Central memory CD8-positive, alpha-beta T cell (primary cell): ENCODE results near the gene WLS.
"Not testable (repeated sequence)": the region's sequence is repeated elsewhere in the genome, so short reads cannot be mapped to it uniquely, and the experiment has no call there.

Experiments
- ATAC-seq: fragments of 150-1000 bp; cut with Tn5 transposase; replicated peaks from 2 replicates; pipeline ENCODE4 v1.10.0; 2022; ENCODE audit warnings: mild to moderate bottlenecking, moderate FRiP score, moderate number of reproducible peaks; ENCODE audit not compliant: poor library complexity, severe bottlenecking; ENCODE audit errors: extremely low read depth
- DNase-seq, 2 donors: peaks; one replicate each; pipeline ENCODE4 v3.0.0; 2021; ENCODE audit warnings: low spot score in 2 of 2
- H3K27ac Mint-ChIP-seq: one replicate; pipeline ENCODE4 v1.8.0; 2022; ENCODE audit warnings: low read depth, mild to moderate bottlenecking, moderate library complexity, mixed read lengths
- H3K27me3 Mint-ChIP-seq: one replicate; pipeline ENCODE4 v1.8.0; 2022; ENCODE audit warnings: mixed read lengths
- H3K36me3 Mint-ChIP-seq: one replicate; pipeline ENCODE4 v1.8.0; 2022; ENCODE audit warnings: mild to moderate bottlenecking, moderate library complexity, mixed read lengths; ENCODE audit not compliant: insufficient read depth
- H3K4me1 Mint-ChIP-seq: one replicate; pipeline ENCODE4 v1.8.0; 2022; ENCODE audit warnings: mixed read lengths
- H3K4me3 Mint-ChIP-seq: one replicate; pipeline ENCODE4 v1.8.0; 2022; ENCODE audit warnings: mild to moderate bottlenecking, moderate library complexity, mixed read lengths
- H3K9me3 Mint-ChIP-seq: one replicate; pipeline ENCODE4 v1.8.0; 2022; ENCODE audit warnings: mixed read lengths

The WLS gene

DNA sequence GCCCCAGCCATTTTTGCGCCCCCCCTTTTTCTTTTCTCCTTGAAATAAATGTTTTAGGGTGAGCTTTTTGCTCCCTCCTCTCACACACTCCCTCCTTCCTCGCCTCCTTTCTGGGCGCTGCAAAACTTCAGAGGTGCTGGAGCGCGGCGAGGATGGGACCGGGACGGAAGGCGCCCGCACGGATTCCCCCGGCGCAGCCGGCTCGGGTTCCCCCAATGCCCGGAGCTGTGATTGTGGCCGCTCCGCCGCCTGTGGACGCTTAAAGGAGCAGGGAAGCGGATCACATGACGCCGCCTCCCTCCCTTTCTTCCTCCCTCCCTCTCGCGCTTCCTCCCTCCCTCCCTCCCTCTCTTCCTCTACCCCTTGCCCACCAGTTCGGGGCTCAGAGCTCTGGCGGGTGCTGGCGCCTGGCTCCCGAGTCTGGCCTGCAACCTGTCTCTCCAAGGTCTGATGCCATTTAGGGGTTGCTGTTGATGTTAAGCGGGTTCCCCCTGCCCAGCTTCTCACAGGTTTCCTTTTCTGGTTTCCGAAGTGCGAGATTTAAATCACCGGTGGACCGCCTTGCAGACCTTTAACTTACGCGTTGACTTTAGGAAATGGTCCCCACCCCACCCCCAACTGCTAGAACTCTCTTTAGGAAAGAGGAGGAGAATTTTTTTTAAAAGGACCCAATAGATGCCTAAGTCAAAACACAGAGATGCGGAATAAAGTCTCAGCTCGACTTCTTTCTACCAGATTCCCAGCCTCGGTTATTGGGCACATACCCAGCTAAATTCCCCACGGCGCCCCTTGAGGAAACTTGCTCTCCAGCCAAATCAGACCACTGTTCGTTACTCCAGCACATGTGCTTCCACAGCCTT is at the start of gene WLS:
Gene WLS (minus strand): TSS at position 235 of the 860 bp plus-strand sequence. CDS start 224 bp downstream, at position 11.
- Mint-ChIP-seq H3K36me3 (peaks cover 2% of the 10 kb centered on the region), H3K4me3 (no peak within 1 kb of the TSS), H3K27me3 (peaks cover 50% of the 10 kb centered on the region)

DNA sequence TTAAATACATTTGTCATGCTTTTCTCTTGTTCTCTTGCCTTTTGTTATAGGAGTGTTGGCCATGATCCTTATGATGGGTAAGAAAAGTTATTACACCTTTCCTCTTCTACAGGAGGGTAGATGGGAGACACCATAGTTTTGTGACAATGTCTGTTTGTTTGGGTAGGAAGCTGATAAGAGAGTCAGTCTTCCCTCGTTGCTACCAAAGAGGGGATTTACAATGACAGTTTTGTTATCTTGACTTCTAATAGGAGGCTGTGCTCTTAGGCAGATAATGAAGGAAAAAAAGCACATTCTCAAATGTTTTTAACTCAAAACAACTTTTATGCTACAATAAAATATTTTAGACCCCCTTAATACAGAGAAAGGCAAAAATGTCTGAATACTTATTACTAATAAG is 48.0 kb upstream of the WLS start:
- Mint-ChIP-seq H3K27ac (no peak overlapping the region), H3K27me3 (no peaks in the 10 kb centered on the region), H3K36me3 (no peaks in the 10 kb centered on the region), H3K4me3 (no peak overlapping the region), H3K4me1 (no peaks in the 10 kb centered on the region), H3K9me3 (no peaks in the 10 kb centered on the region)
- ATAC-seq (no peak), DNase-seq (no peak)

More for the DNA sequence above, at the start of gene WLS:
- Mint-ChIP-seq H3K4me1 (no peaks in the 10 kb centered on the region), H3K9me3 (no peaks in the 10 kb centered on the region), H3K27ac (no peak within 1 kb of the TSS)
- ATAC-seq (no peak), DNase-seq (no peak)

DNA sequence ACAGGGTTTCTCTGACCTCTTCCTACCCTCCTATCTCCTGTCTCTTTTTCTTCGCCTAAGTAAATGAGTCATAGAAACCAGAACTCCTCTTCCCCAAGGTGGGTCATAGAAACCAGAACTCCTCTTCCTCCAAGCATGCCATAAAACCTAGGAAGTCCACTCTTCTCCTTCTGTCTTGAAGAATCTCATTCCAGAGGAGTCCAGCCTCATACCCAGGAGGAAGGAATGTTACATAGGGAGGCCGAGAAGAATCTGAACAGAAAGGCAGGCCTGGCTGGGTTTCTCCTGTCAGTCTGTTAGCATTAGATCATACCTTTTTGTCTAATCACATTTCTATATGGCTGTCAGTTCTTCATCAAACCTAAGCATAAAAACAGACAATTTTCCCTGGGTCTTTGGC is 47.5 kb upstream of the WLS start:
- Mint-ChIP-seq H3K36me3 (no peaks in the 10 kb centered on the region), H3K27ac (no peak overlapping the region), H3K4me1 (no peaks in the 10 kb centered on the region), H3K4me3 (no peak overlapping the region), H3K27me3 (no peaks in the 10 kb centered on the region), H3K9me3 (no peaks in the 10 kb centered on the region)
- DNase-seq: no peak
- no peak for ATAC-seq

DNA sequence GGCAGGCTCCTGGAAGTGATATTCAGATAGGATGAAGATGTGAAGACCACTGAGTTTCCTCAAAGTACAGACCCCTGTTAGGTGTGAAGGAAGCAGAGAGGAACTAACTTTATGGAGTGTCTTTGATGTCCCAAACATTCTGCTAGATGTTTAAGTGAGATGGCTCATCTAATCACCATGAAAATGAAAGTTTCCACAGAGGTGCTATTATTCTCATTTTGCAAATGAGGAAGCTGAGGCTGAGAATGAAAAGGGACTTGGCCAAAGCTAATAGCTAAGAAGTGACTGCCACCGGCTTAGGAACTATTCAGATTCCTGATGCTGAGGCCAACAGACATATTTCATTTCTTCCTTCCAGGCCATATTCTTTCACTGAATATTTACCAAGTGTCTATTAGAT is 45.9 kb upstream of the WLS start:
- no peak for DNase-seq
- Mint-ChIP-seq H3K4me1 (no peaks in the 10 kb centered on the region), H3K27ac (no peak overlapping the region), H3K9me3 (no peaks in the 10 kb centered on the region), H3K36me3 (no peaks in the 10 kb centered on the region), H3K27me3 (no peaks in the 10 kb centered on the region), H3K4me3 (no peak overlapping the region)
- ATAC-seq: no peak

DNA sequence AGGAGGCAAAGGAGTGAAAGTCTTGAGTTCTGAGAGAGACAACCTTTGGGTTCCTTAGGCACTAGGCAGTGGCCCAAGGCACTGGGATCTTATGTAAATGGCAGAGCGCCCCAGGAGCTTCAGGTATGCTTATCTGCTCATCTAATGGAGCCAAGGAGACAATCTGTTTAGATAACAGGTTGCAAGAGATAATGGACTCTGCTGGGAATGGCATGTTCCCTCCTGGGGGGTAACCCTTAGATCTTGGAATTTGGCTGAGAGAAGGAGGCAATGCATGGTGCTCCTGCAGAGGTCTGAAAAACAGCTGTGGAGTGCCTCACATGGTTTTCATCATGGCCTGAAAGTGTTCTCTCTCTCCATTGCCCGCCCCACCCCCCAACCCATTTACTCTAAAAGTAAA is 44.1 kb upstream of the WLS start:
- no peak overlapping the region for H3K27ac Mint-ChIP-seq
- no peaks in the 10 kb centered on the region for H3K27me3 Mint-ChIP-seq
- no peak for DNase-seq
- H3K9me3 Mint-ChIP-seq: no peaks in the 10 kb centered on the region
- ATAC-seq: no peak
- no peak overlapping the region for H3K4me3 Mint-ChIP-seq
- no peaks in the 10 kb centered on the region for H3K4me1 Mint-ChIP-seq
- no peaks in the 10 kb centered on the region for H3K36me3 Mint-ChIP-seq

DNA sequence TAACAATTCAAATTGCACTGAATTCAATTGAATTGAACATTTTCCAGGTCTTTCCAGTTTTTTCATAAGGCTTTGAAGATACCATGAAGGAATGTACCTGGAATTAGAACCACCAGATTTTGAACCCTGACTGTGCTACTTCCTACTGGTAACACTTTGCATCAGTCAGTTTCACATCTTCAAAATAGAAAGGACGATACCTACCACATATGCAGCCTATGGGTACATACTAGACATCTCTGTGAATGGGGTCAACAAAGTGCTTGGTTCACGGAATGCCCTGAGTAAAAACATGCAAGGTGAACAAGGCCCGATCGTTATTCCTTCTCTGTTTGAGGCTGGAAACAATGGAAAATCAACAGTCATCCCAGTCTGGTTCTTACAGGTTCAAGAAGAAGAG is 41.2 kb upstream of the WLS start:
- H3K4me1 Mint-ChIP-seq: no peaks in the 10 kb centered on the region
- no peaks in the 10 kb centered on the region for H3K27me3 Mint-ChIP-seq
- H3K27ac Mint-ChIP-seq: no peak overlapping the region

DNA sequence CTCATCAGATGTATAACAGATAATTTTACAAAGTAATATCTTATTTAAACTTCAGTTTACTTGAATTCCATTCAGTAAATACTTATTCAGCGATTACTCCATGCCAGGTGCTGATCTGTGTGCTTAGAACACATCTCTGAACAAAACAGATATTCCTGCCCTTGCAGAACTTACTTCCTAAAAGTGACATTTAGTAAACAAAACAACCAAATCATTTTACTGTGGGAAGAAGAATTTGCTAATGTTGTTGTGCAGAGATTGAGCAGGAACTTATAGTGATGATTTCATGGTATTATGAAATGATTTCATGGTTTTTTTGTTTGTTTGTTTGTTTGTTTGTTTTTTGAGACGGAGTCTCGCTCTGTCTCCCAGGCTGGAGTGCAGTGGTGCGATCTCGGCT is 39.3 kb upstream of the WLS start:
- peaks cover 4% of the 10 kb centered on the region for H3K9me3 Mint-ChIP-seq
- no peak overlapping the region for H3K27ac Mint-ChIP-seq
- DNase-seq (no peak), ATAC-seq (no peak)
- no peaks in the 10 kb centered on the region for H3K4me1 Mint-ChIP-seq
- H3K36me3 Mint-ChIP-seq: no peaks in the 10 kb centered on the region
- H3K27me3 Mint-ChIP-seq: no peaks in the 10 kb centered on the region
- H3K4me3 Mint-ChIP-seq: no peak overlapping the region

More for the DNA sequence above, 41.2 kb upstream of the WLS start:
- Mint-ChIP-seq H3K4me3 (no peak overlapping the region), H3K36me3 (no peaks in the 10 kb centered on the region), H3K9me3 (peaks cover 4% of the 10 kb centered on the region)
- DNase-seq: no peak
- no peak for ATAC-seq

DNA sequence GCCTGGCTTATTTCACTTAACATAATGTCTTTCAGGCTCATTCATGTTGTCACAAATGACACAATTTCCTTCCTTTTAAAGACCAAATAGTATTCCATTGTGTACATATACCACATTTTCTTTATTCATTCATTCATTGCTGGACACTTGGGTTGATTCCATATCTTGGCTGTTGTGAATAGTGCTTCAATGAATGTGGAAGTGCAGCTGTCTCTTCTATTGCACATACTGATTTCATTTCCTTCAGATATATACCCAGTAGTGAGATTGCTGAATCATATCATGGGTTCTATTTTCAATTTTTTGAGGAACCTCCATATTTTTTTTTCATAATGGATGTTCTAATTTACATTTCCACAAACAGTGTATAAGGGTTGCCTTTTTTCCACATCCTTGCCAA is 38.6 kb upstream of the WLS start:
- Mint-ChIP-seq H3K4me1 (no peaks in the 10 kb centered on the region), H3K9me3 (peaks cover 4% of the 10 kb centered on the region), H3K27ac (no peak overlapping the region), H3K27me3 (no peaks in the 10 kb centered on the region), H3K4me3 (no peak overlapping the region), H3K36me3 (no peaks in the 10 kb centered on the region)
- ATAC-seq (no peak), DNase-seq (no peak)

DNA sequence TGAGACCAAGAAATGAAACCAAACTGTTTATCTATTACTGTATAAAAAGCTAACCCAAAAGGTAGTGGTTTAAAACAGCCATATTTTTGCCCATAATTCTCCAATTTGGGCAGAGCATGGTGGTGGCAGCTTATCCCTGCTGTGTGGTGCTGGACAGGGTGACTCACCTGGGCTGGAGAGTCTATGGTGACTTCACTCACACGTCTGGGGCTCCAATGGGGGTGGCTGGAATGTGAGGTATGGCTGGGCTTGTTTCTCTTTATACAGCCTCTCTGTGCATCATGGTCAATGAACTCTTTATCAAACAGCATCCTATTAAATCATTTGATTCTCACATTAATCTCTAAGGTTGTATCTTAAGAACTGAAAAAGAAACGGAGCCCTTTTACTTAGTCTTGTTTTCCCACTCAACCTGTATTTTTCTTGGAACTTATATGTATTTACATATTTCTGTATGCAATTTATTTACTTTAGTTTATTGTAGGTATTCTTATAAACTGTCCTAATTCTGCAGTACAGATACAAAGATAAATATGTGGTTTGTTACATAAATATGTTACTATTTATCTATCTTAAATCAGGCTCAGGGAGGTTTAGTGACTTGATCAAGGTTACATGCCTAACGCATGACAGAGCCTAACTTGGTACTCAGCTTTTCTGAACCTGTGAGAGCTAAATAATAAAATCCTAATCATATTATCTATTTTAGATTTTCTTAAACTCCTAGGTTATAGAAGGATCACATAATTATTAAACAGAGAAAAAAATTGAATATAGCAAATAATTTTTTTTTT is 37.5 kb upstream of the WLS start:
- no peak for ATAC-seq
- Mint-ChIP-seq H3K27me3 (no peaks in the 10 kb centered on the region), H3K9me3 (peaks cover 4% of the 10 kb centered on the region), H3K36me3 (no peaks in the 10 kb centered on the region), H3K4me3 (no peak overlapping the region), H3K4me1 (no peaks in the 10 kb centered on the region), H3K27ac (no peak overlapping the region)
- no peak for DNase-seq

DNA sequence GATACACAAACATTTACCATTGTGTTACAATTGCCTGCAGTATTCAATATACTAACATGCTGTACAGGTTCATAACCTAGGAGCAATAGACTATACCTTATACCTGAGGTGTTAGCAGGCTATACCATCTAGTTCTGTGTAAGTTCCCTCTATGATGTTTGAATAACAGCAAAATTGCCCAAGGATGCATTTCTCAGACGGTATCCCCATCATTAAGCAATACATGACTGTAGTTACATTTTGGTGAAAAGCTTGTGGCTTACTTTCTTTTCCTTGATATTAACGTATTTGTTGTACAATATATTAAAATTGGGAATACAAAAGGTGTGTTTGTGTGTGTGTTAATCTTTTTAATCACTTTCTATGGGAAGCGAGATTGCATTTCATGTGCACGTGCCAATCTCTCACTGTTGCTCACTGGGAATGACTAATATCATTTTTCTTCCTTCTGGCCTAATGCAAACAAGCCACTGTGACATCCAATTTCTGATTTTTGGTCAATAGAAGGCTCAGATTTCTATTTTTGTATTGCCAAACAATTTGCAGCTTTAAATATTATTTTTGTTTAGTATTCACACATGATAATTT is 36.7 kb upstream of the WLS start:
- Mint-ChIP-seq H3K27ac (no peak overlapping the region), H3K9me3 (peaks cover 4% of the 10 kb centered on the region), H3K36me3 (no peaks in the 10 kb centered on the region), H3K4me3 (no peak overlapping the region), H3K4me1 (no peaks in the 10 kb centered on the region), H3K27me3 (no peaks in the 10 kb centered on the region)
- DNase-seq (no peak), ATAC-seq (no peak)

DNA sequence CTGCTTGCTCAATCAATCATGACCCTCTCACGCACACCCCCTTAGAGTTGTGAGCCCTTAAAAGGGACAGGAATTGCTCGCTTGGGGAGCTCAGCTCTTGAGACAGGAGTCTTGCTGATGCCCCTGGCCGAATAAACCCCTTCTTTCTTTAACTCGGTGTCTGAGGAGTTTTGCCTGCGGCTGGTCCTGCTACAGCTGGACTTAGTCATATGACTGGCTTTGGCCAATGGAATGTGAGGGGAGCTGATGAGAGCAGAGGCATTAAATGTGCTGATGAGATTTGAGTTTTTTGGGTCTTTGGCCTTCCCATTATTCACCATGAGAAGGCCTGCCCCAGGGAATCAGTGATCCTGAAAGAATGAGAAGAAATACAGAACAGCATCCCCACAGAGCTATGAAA is 24.5 kb upstream of the WLS start:
- ATAC-seq, H3K4me3 Mint-ChIP-seq, H3K36me3 Mint-ChIP-seq, DNase-seq, H3K9me3 Mint-ChIP-seq, H3K27ac Mint-ChIP-seq, H3K4me1 Mint-ChIP-seq, H3K27me3 Mint-ChIP-seq: not testable (repeated sequence)

DNA sequence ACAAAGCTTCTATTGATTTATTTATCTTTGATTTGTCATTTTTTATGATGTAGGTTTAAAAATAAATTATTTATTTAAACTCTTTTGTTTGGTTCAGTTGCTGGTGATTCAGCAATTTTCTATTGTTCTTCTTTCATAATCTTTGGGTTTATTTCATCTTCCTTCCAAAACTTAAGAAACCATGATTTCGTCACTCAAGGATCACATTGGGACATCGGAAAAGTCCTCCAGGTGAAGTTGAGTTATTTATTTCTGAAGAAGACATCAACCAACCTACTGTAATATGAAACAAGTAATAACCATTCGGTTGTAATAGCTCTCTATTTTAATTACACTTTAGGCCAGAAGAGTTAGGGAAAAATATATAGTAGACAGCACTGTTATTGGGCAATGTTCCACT is 23.0 kb upstream of the WLS start:
- peaks cover 5% of the 10 kb centered on the region for H3K9me3 Mint-ChIP-seq
- no peaks in the 10 kb centered on the region for H3K36me3 Mint-ChIP-seq
- no peak for ATAC-seq

More for the DNA sequence above, 23.0 kb upstream of the WLS start:
- H3K4me1 Mint-ChIP-seq: no peaks in the 10 kb centered on the region
- DNase-seq: no peak
- no peak overlapping the region for H3K27ac Mint-ChIP-seq
- no peak overlapping the region for H3K4me3 Mint-ChIP-seq
- H3K27me3 Mint-ChIP-seq: no peaks in the 10 kb centered on the region
